ENCODE data around the gene MYO9B.

Gene MYO9B

GRCh38 chr19:17242431-17243208 lies 167.0 kb downstream of the MYO9B start:
- Mint-ChIP-seq H3K27ac (peak overlapping the region; percentile 87 to 94 (median 90)), H3K36me3 (ENCODE audit: low read depth) (peaks cover 10% of the 10 kb centered on the region), H3K27me3 (ENCODE audit: low read depth) (peaks cover 4% of the 10 kb centered on the region), H3K4me1 (peaks cover 32% of the 10 kb centered on the region), H3K4me3 (peak overlapping the region; percentile 90 to 94 (median 93)), H3K9me3 (no peaks in the 10 kb centered on the region)
- TF ChIP-seq CTCF (IDR thresholded peaks at IDR 0.05; ENCODE audit: unreplicated experiment in 3 of 3) = no peak

- H3K4me1 Mint-ChIP-seq = peaks cover 30% of the 10 kb centered on the region
Observed at GRCh38 chr19:17243211-17243829, 167.7 kb downstream of the MYO9B start.

GRCh38 chr19:17243830-17244617 lies 168.4 kb downstream of the MYO9B start:
- no peaks in the 10 kb centered on the region for H3K36me3 Mint-ChIP-seq (ENCODE audit: low read depth)
- H3K27me3 Mint-ChIP-seq (ENCODE audit: low read depth) = peaks cover 8% of the 10 kb centered on the region
- peak overlapping the region; percentile 87 to 94 (median 90) for H3K27ac Mint-ChIP-seq
- TF ChIP-seq CTCF (IDR thresholded peaks at IDR 0.05; ENCODE audit: unreplicated experiment in 3 of 3) = no peak
- peak overlapping the region; percentile 90 to 94 (median 93) for H3K4me3 Mint-ChIP-seq
- H3K9me3 Mint-ChIP-seq = no peaks in the 10 kb centered on the region
- peaks cover 37% of the 10 kb centered on the region for H3K4me1 Mint-ChIP-seq

More at GRCh38 chr19:17243211-17243829, 167.7 kb downstream of the MYO9B start:
- Mint-ChIP-seq H3K27ac (peak overlapping the region; percentile 87 to 94 (median 90)), H3K27me3 (ENCODE audit: low read depth) (peaks cover 7% of the 10 kb centered on the region), H3K4me3 (peak overlapping the region; percentile 90 to 94 (median 93)), H3K36me3 (ENCODE audit: low read depth) (peaks cover 3% of the 10 kb centered on the region), H3K9me3 (no peaks in the 10 kb centered on the region)
- no peak for TF ChIP-seq CTCF (IDR thresholded peaks at IDR 0.05; ENCODE audit: unreplicated experiment in 3 of 3)

- Mint-ChIP-seq H3K9me3 (no peaks in the 10 kb centered on the region), H3K27ac (peak overlapping the region; percentile 80 to 94 (median 87)), H3K27me3 (ENCODE audit: low read depth) (peaks cover 8% of the 10 kb centered on the region), H3K4me3 (peak overlapping the region; percentile 90 to 94 (median 93)), H3K4me1 (peaks cover 40% of the 10 kb centered on the region), H3K36me3 (ENCODE audit: low read depth) (no peaks in the 10 kb centered on the region)
- no peak for TF ChIP-seq CTCF (IDR thresholded peaks at IDR 0.05; ENCODE audit: unreplicated experiment in 3 of 3)
Observed at GRCh38 chr19:17244618-17245534, 169.3 kb downstream of the MYO9B start.

- no peak for TF ChIP-seq CTCF (IDR thresholded peaks at IDR 0.05; ENCODE audit: unreplicated experiment in 3 of 3)
- Mint-ChIP-seq H3K27ac (peak within 1 kb of the TSS; percentile 95 to 98 (median 96)), H3K9me3 (no peaks in the 10 kb centered on the region), H3K27me3 (ENCODE audit: low read depth) (peaks cover 8% of the 10 kb centered on the region), H3K36me3 (ENCODE audit: low read depth) (no peaks in the 10 kb centered on the region), H3K4me1 (peaks cover 39% of the 10 kb centered on the region), H3K4me3 (peak within 1 kb of the TSS; percentile 93 to 94 (median 93))
Observed at GRCh38 chr19:17245535-17245984, 170.0 kb downstream of the MYO9B start, which contains the start of gene NR2F6. Gene NR2F6, minus strand, starts transcription at chr19:17245919. Its CDS starts 699 bp downstream, at chr19:17245220.

All from nephron (organoid).